ENCODE measurements around the gene CPLX1. TPM values are rescaled to one million over a fixed set of nuclear protein-coding genes. Genes with fewer than 3 reads are reported as not detected.
A peak's percentile ranks its signal among the peaks of the same experiment; 100 is the strongest.

Gene CPLX1
- total RNA-seq, 2 donors from 2014 or later: not detected

DNA sequence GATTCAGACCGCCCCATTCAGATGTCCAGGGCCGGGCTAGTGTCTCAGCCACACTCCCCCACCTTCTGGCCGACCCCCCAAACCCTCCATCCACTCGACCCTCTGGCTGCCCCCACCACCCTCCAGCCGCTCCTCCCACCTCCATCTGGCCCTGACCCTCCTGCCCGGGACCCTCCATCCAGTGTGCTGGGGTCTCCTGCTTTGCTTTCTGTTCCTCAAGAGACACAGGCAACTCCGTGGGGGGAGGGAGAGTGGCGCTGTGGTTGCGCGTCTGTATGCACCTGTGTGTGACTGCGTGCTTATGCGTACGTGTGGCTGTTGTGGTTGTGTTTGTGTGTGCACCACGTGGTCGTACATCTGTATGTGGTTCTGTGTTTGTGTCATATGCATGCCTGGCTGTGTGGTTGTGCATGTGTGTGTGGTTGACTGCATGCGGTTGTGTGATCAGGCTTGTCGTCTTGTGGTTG, 33.3 kb downstream of the CPLX1 start:
- H3K36me3 Mint-ChIP-seq: no peaks in the 10 kb centered on the region
- DNase-seq (ENCODE audit: low spot score) (no peak), ATAC-seq (peak in 1 of 2 donors; percentile 2)
- H3K27me3 Mint-ChIP-seq: peaks cover 31 to 36% of the 10 kb centered on the region in 2 donors
- peak overlapping the region; percentile 8 for H3K4me3 Mint-ChIP-seq
- H3K9me3 Mint-ChIP-seq: no peaks in the 10 kb centered on the region
- no peak overlapping the region for H3K27ac Mint-ChIP-seq
- H3K4me1 Mint-ChIP-seq (ENCODE audit: low read depth in 2 of 2): peaks cover 7 to 12% of the 10 kb centered on the region in 2 donors

DNA sequence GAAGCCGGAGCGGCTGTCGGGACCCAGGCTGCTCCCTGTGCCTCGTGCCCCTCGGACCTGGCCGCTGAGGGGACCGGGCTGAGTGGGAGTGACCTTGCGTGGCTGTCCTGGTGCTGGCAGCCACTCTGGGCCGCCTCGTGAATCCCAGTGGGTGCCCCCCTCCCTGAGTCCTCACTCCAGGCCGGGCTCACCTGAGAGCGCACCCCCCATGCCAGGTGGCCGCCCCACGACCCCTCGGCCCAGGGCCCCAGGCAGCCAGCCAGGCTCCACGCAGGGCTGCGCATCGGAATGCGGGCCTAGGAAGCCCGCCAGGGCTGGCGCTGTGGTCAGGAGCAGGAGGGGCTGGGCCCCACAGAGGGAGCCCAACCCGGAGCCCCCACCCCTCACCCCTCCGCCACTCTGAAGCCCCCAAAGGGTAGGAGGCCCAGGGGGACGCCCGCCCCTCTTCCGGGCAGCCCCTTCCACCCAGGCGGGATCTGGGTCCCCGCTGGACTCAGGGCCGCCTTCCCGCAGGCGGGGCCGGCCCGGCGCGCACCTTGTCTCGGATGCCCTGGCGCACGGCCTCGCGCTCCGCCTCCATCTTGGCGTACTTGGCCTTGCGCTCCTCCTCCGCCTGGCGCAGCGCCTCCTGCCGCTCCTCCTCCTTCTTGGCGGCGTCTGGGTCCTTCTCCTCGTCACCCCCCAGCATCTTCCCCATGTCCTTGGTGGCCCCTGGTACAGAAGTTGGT, 33.9 kb downstream of the CPLX1 start:
- H3K27ac Mint-ChIP-seq: no peak overlapping the region
- H3K36me3 Mint-ChIP-seq: no peaks in the 10 kb centered on the region
- no peak overlapping the region for H3K4me3 Mint-ChIP-seq
- DNase-seq (ENCODE audit: low spot score) (no peak), ATAC-seq (peak in 1 of 2 donors; percentile 5)
- peaks cover 36 to 39% of the 10 kb centered on the region in 2 donors for H3K27me3 Mint-ChIP-seq
- H3K4me1 Mint-ChIP-seq (ENCODE audit: low read depth in 2 of 2): peaks cover 11 to 16% of the 10 kb centered on the region in 2 donors
- H3K9me3 Mint-ChIP-seq: no peaks in the 10 kb centered on the region

DNA sequence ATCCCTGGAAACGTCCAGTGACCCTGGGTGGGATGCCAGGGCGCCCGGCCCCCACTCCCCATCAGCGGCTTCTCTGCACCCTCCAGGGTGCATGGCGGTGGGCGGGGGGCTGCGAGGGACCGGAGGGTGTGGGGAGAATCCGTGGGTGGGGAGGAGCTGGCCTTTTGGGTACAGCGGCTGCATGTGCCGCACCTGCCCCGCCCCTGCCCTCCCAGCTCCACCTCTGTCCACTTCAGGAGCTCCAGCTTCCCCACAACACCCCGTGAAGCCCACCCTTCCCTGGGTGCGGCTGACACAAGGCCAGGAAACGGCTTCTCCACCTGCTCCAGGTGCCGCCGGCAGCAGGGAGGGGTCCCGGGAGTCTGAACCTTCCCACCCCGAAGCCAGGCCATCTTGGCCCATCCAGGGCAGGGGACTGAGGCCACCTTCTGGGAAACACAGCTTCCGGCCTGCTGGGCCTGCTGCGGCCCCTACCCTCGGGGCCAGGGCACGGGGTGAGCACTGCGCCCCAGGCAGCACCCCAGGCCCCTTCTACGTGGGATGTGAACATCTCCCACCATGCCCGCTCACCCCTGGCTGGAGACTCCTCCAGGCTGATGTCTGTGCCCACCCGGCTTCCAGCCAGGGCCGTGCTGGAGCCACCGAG, 34.6 kb downstream of the CPLX1 start:
- no peak overlapping the region for H3K4me3 Mint-ChIP-seq
- H3K27ac Mint-ChIP-seq: no peak overlapping the region
- H3K4me1 Mint-ChIP-seq (ENCODE audit: low read depth in 2 of 2): peaks cover 12 to 16% of the 10 kb centered on the region in 2 donors
- no peaks in the 10 kb centered on the region for H3K9me3 Mint-ChIP-seq
- no peak for DNase-seq (ENCODE audit: low spot score)
- ATAC-seq: no peak
- no peaks in the 10 kb centered on the region for H3K36me3 Mint-ChIP-seq
- H3K27me3 Mint-ChIP-seq: peaks cover 33 to 38% of the 10 kb centered on the region in 2 donors

DNA sequence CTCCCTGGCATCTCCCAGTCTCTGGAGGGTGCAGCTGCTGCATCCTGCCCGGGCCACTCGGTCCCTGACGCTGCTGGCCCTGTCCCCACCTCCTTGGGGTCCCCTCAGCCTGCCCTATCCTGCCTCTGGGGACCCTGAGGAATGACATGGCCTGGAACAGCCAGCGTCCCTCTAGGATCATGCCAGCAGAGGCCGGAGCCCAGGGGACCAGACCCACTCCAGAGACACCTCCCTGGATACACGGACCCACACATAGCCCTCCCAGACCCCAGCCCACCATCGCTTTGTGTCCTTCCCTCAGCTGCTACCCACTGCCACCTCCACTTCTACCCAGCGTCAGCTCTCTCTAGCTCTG, 35.5 kb downstream of the CPLX1 start:
- no peak for ATAC-seq
- Mint-ChIP-seq H3K9me3 (no peaks in the 10 kb centered on the region), H3K27me3 (peaks cover 36 to 42% of the 10 kb centered on the region in 2 donors), H3K4me3 (no peak overlapping the region), H3K27ac (no peak overlapping the region), H3K4me1 (ENCODE audit: low read depth in 2 of 2) (peaks cover 12 to 16% of the 10 kb centered on the region in 2 donors), H3K36me3 (no peaks in the 10 kb centered on the region)
- no peak for DNase-seq (ENCODE audit: low spot score)

DNA sequence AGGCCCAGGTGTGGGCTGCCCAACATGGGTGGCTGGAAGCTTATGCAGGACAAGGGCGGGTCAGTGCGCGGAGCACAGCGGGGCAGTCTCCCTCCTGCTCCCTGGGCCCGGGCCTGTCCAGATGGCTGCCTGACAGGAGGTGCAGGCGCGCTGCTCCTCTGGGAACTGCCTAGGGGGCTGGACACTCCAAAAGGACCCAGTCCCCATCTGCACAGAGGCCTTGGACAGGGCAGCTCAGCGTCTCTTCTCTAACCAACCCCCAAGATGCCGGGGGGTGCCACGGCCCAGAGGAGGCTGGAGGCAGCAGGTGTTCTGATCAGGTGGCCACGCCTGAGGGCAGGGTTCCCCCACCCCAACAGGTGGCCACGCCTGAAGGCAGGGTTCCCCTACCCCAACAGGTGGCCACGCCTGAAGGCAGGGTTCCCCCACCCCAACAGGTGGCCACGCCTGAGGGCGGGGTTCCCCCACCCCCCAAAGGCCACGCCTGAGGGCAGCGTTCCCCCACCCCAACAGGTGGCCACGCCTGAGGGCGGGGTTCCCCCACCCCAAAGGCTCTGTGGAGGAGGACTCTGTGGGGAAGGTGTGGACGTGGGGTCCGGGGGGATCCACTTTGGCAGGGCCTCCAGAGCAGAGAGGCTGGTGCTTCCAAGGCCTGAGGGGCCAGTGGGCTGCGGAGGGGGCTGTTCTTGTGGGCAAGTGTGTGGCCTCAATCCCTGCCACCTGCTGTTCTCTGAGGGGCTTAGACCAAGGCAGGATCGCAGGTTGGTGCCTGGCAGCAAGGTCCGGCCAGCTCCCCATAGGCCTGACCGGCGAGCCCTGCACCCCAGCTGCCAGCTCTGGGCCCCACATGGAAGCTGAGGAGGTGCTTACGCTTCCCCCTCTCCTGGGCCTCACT, 36.1 kb downstream of the CPLX1 start:
- Mint-ChIP-seq H3K36me3 (no peaks in the 10 kb centered on the region), H3K9me3 (no peaks in the 10 kb centered on the region), H3K27ac (no peak overlapping the region), H3K27me3 (peaks cover 39 to 48% of the 10 kb centered on the region in 2 donors), H3K4me1 (ENCODE audit: low read depth in 2 of 2) (peaks cover 12 to 21% of the 10 kb centered on the region in 2 donors), H3K4me3 (no peak overlapping the region)
- ATAC-seq (no peak), DNase-seq (ENCODE audit: low spot score) (no peak)

DNA sequence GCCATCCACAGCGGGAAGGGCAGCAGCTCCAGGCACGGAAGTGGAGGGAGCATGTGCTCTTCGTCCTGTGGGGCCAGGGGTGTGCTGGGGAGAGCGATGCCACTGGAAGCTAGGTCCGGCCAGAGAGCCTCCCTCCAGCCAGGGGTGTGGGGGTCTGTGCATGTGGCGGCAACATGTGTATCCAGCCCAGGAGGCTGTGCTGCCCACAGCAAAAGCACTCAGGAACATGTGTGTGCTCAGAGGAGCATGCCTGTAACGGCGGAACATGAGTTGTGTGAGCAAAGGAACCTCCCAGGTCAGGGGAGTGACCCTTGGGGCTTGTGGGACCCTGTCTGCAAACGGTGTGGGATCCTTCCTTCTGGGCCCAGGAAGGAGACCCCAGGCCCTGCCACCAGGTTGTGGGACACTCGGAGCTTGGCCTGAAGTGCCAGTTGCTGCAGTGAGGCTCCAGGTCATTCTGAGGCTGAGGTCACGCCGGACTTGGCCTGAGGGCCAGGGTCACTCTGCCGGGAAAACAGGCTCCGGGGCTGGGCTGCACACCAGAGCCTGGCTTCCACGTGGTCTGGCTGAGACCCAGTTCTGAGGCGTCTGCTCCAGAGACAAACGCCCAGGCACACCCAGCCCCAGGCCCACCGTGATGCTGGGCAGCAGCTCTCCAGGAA, 37.2 kb downstream of the CPLX1 start:
- peaks cover 33 to 45% of the 10 kb centered on the region in 2 donors for H3K27me3 Mint-ChIP-seq
- DNase-seq (ENCODE audit: low spot score) (no peak), ATAC-seq (no peak)
- no peaks in the 10 kb centered on the region for H3K36me3 Mint-ChIP-seq
- H3K9me3 Mint-ChIP-seq: no peaks in the 10 kb centered on the region
- H3K4me1 Mint-ChIP-seq (ENCODE audit: low read depth in 2 of 2): peaks cover 12 to 18% of the 10 kb centered on the region in 2 donors
- no peak overlapping the region for H3K4me3 Mint-ChIP-seq
- H3K27ac Mint-ChIP-seq: no peak overlapping the region

DNA sequence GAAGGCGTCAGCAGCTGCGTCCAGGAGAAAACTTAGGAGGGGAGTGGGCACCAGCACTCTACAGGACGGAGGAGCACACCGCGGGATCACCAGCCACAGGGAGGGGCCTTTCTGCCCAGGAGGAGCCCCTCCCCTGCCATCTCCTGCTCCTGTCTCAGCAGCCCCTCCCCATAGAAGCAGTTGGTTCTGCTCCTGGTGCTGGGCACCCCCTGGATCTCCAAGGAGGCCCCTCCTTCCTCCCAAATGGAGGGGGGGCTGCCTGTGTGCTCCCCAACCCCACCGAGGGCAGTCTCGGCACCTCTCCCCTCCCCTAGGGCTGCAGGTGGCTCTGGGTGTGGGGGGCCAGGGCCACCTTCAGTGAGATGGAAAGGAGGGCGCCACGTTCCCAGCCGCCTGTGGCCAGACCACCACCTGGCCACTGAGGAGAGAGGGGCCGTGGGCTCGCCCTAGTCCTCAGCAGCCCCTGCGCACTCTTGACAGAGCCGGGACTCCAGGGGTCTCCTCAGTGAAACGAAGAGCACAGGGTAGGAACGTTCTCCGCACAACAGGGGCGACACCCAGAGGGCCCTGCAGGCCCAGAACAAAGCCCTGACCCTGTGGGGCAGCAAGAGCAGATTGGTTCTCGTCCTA, 37.8 kb downstream of the CPLX1 start:
- no peak for ATAC-seq
- no peaks in the 10 kb centered on the region for H3K9me3 Mint-ChIP-seq
- peaks cover 29 to 39% of the 10 kb centered on the region in 2 donors for H3K27me3 Mint-ChIP-seq
- H3K36me3 Mint-ChIP-seq: no peaks in the 10 kb centered on the region
- H3K27ac Mint-ChIP-seq: no peak overlapping the region
- H3K4me1 Mint-ChIP-seq (ENCODE audit: low read depth in 2 of 2): peaks cover 12 to 18% of the 10 kb centered on the region in 2 donors
- DNase-seq (ENCODE audit: low spot score): no peak
- no peak overlapping the region for H3K4me3 Mint-ChIP-seq

DNA sequence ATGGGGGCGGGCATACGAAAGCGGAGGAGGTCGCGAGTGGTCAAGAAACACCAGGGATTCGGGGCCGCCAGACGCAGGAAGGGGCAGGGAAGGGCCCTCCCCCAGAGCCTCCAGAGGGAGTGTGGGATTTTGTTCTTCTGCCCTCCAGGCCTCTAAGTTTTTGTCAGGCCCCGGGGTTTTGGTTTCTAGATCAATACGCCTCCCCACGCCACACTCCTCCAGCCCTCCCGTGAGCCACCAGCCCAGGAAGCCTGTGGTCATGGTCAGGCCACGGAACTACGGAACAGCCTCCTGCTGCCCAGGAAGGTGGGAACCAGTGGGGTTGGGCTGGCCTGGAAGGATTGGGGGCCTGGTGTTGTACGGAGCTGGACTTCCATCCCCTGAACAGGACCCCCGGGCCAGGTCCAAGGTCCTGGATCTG, 38.4 kb downstream of the CPLX1 start:
- H3K27me3 Mint-ChIP-seq: peaks cover 23 to 34% of the 10 kb centered on the region in 2 donors
- H3K9me3 Mint-ChIP-seq: no peaks in the 10 kb centered on the region
- H3K36me3 Mint-ChIP-seq: no peaks in the 10 kb centered on the region
- peak overlapping the region; percentile 46 for H3K4me3 Mint-ChIP-seq
- peaks cover 7 to 13% of the 10 kb centered on the region in 2 donors for H3K4me1 Mint-ChIP-seq (ENCODE audit: low read depth in 2 of 2)
- DNase-seq (ENCODE audit: low spot score) (no peak), ATAC-seq (peak; percentile 39 to 60)
- no peak overlapping the region for H3K27ac Mint-ChIP-seq

DNA sequence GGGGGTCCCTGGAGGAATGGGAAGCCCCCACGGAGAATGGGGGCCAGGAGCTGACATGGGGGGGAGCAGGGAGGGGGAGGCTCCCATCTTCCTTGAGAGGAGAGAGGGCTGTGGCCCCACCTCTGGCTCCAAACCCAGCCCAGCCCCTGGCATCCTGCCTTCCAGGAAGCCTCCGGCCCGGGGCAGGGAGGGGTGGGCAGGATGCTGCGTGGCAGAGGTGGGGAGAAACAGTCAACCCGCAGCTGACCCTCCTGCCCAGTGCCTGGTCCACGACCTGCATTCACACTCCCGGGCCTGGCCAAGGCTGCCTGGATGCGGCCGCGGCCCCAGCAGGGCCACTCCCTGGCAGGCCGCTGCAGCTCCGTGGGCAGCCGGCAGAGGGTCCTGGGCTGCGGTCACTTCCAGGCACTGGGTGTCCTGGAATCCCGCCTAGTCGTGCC, 39.0 kb downstream of the CPLX1 start:
- peaks cover 13 to 18% of the 10 kb centered on the region in 2 donors for H3K4me1 Mint-ChIP-seq (ENCODE audit: low read depth in 2 of 2)
- no peaks in the 10 kb centered on the region for H3K9me3 Mint-ChIP-seq
- no peaks in the 10 kb centered on the region for H3K36me3 Mint-ChIP-seq
- ATAC-seq (no peak), DNase-seq (ENCODE audit: low spot score) (no peak)
- H3K4me3 Mint-ChIP-seq: peak overlapping the region; percentile 46
- no peak overlapping the region for H3K27ac Mint-ChIP-seq
- peaks cover 21 to 32% of the 10 kb centered on the region in 2 donors for H3K27me3 Mint-ChIP-seq

DNA sequence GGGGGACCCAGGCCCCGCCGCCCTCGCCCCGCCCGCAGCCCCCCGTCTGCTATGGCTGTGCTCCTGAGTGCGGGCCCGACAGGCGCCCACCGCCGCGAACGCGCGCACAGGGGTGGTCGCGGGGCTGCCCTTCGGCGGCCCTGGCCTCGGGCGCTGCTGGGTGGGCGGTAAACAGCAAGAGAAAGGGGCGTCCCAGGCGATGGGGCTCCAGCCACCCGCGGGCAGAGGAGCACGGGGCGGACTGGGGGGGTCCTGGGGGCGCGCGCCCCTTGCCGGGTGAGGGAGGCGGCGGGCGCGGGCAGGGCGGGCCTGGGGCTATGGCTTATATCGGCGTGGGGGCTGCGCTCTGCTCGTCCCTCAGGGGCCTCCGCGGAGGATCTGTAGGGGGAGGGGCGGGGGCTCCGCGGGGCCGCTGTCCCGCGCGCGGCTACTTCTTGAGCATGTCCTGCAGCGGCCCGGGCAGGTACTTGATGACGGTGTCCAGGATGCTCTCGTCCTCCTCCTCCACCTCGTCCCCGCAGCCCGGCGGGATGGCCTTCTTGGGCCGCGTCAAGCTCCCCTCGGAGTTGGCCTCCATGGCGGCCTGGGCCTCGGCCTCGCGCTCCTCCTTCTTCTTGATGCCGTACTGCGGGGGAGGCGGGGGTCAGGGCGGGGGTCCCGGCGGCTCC, 39.7 kb downstream of the CPLX1 start:
- H3K36me3 Mint-ChIP-seq: no peaks in the 10 kb centered on the region
- no peak overlapping the region for H3K4me3 Mint-ChIP-seq
- H3K4me1 Mint-ChIP-seq (ENCODE audit: low read depth in 2 of 2): peaks cover 14 to 18% of the 10 kb centered on the region in 2 donors
- no peak overlapping the region for H3K27ac Mint-ChIP-seq
- H3K27me3 Mint-ChIP-seq: peaks cover 21 to 32% of the 10 kb centered on the region in 2 donors
- no peak for DNase-seq (ENCODE audit: low spot score)
- H3K9me3 Mint-ChIP-seq: no peaks in the 10 kb centered on the region
- ATAC-seq: no peak

DNA sequence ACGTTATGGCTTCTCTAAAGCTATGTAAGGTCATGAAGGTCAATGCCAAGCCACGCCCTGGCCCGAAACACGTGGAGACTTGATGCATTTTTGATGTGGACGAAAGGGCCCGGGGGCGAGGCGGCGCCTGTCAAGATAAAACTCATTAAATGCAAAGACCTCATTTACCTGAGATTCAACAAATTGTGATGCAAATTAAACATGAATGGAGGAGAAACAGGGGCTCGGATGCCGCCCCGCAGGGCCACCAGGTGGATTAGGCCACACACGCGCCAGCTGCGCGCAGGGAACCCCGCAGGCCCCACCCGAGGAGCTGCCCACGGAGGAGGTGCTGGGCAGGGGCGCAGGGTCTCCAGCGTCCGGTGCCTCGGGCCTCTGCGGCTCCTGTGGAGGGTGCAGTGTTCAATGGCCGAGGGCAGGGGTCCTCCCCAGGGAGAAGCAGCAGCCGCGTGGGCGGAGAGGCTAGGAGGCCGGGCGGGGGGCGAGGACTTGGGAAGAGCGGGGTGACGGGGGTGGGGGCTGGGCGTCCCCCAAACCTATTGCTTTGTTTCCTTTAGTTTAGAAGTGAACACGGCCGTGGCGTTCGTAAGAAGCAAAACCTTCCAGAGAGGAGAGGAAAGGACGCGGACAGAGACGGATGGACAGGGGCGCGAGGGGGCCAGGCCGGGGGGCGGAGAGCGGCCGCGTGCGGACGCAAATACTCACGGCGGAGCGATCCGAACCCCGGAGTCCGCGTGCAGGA, 40.4 kb downstream of the CPLX1 start:
- H3K27ac Mint-ChIP-seq: no peak overlapping the region
- ATAC-seq (no peak), DNase-seq (ENCODE audit: low spot score) (no peak)
- peaks cover 16 to 20% of the 10 kb centered on the region in 2 donors for H3K4me1 Mint-ChIP-seq (ENCODE audit: low read depth in 2 of 2)
- no peaks in the 10 kb centered on the region for H3K9me3 Mint-ChIP-seq
- H3K4me3 Mint-ChIP-seq: peak overlapping the region; percentile 6
- peaks cover 17 to 25% of the 10 kb centered on the region in 2 donors for H3K27me3 Mint-ChIP-seq
- H3K36me3 Mint-ChIP-seq: no peaks in the 10 kb centered on the region
